Measurements from ENCODE around the gene RNF180. TPM values are rescaled to one million over a fixed set of nuclear protein-coding genes. Genes with fewer than 3 reads are reported as not detected.
"Not testable (repeated sequence)": the region's sequence is repeated elsewhere in the genome, so short reads cannot be mapped to it uniquely, and the experiment has no call there.

Gene RNF180
- total and polyA plus RNA-seq, 4 donors, result 1.1 to 13.7 (median 2.7) TPM

DNA sequence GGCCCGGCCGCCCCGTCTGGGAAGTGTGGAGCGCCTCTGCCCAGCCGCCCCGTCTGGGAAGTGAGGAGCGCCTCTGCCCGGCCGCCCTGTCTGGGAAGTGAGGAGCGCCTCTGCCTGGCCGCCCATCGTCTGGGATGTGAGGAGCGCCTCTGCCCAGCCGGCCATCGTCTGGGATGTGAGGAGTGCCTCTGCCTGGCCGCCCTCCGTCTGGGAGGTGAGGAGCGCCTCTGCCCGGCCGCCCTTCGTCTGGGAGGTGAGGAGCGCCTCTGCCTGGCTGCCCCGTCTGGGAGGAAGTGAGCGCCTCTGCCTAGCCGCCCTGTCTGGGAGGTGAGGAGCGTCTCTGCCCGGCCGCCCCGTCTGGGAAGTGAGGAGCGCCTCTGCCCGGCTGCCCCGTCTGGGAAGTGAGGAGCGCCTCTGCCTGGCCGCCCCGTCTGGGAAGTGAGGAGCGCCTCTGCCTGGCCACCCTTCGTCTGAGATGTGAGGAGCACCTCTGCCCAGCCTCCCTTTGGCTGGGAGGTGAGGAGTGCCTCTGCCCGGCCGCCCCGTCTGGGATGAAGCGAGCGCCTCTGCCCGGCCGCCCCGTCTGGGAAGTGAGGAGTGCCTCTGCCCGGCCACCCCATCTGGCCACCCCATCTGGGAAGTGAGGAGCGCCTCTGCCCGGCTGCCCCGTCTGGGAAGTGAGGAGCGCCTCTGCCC, 59.8 kb downstream of the RNF180 start:
- H3K4me3 ChIP-seq (ENCODE audit: low read depth in 1 of 3, low read length in 3 of 3); H3K36me3 ChIP-seq (ENCODE audit: control insufficient read depth in 4 of 4, insufficient read depth in 3 of 4, low read depth in 1 of 4, low read length in 3 of 4); H3K27ac ChIP-seq (ENCODE audit: low read depth in 1 of 2, low read length in 2 of 2); H3K9ac ChIP-seq (ENCODE audit: low read depth in 1 of 2, low read length in 2 of 2); DNase-seq (ENCODE audit: low spot score); H3K9me3 ChIP-seq (ENCODE audit: control insufficient read depth in 4 of 4, low read length in 3 of 4); H3K4me1 ChIP-seq (ENCODE audit: control insufficient read depth in 4 of 4, insufficient read depth in 4 of 4, low read length in 3 of 4); H3K27me3 ChIP-seq (ENCODE audit: control insufficient read depth in 4 of 4, insufficient read depth in 4 of 4, low read length in 3 of 4): not testable (repeated sequence)
- WGBS, result 96% methylated on average over 50 of the region's 50 CpGs

GRCh38 chr5:64227131-64227537, 61.5 kb downstream of the RNF180 start:
- H3K9me3 ChIP-seq (ENCODE audit: control insufficient read depth in 4 of 4, low read length in 3 of 4); H3K4me1 ChIP-seq (ENCODE audit: control insufficient read depth in 4 of 4, insufficient read depth in 4 of 4, low read length in 3 of 4); H3K4me3 ChIP-seq (ENCODE audit: low read depth in 1 of 3, low read length in 3 of 3); H3K9ac ChIP-seq (ENCODE audit: low read depth in 1 of 2, low read length in 2 of 2); H3K27me3 ChIP-seq (ENCODE audit: control insufficient read depth in 4 of 4, insufficient read depth in 4 of 4, low read length in 3 of 4); H3K27ac ChIP-seq (ENCODE audit: low read depth in 1 of 2, low read length in 2 of 2); DNase-seq (ENCODE audit: low spot score); H3K36me3 ChIP-seq (ENCODE audit: control insufficient read depth in 4 of 4, insufficient read depth in 3 of 4, low read depth in 1 of 4, low read length in 3 of 4): not testable (repeated sequence)
- 96% methylated on average over 7 of the region's 7 CpGs for WGBS

GRCh38 chr5:64229163-64229774, 63.6 kb downstream of the RNF180 start:
- Histone ChIP-seq H3K4me3 (ENCODE audit: low read depth in 1 of 3, low read length in 3 of 3) (no peak overlapping the region), H3K4me1 (ENCODE audit: control insufficient read depth in 4 of 4, insufficient read depth in 4 of 4, low read length in 3 of 4) (no peaks in the 10 kb centered on the region), H3K27ac (ENCODE audit: low read depth in 1 of 2, low read length in 2 of 2) (no peak overlapping the region), H3K36me3 (ENCODE audit: control insufficient read depth in 4 of 4, insufficient read depth in 3 of 4, low read depth in 1 of 4, low read length in 3 of 4) (peaks cover 0 to 4% (median 0%) of the 10 kb centered on the region in 4 donors), H3K9me3 (ENCODE audit: control insufficient read depth in 4 of 4, low read length in 3 of 4) (no peaks in the 10 kb centered on the region), H3K9ac (ENCODE audit: low read depth in 1 of 2, low read length in 2 of 2) (no peak overlapping the region), H3K27me3 (ENCODE audit: control insufficient read depth in 4 of 4, insufficient read depth in 4 of 4, low read length in 3 of 4) (no peaks in the 10 kb centered on the region)
- no peak for TF ChIP-seq JUND (IDR thresholded peaks at IDR 0.05)
- TF ChIP-seq, protein P1, sequence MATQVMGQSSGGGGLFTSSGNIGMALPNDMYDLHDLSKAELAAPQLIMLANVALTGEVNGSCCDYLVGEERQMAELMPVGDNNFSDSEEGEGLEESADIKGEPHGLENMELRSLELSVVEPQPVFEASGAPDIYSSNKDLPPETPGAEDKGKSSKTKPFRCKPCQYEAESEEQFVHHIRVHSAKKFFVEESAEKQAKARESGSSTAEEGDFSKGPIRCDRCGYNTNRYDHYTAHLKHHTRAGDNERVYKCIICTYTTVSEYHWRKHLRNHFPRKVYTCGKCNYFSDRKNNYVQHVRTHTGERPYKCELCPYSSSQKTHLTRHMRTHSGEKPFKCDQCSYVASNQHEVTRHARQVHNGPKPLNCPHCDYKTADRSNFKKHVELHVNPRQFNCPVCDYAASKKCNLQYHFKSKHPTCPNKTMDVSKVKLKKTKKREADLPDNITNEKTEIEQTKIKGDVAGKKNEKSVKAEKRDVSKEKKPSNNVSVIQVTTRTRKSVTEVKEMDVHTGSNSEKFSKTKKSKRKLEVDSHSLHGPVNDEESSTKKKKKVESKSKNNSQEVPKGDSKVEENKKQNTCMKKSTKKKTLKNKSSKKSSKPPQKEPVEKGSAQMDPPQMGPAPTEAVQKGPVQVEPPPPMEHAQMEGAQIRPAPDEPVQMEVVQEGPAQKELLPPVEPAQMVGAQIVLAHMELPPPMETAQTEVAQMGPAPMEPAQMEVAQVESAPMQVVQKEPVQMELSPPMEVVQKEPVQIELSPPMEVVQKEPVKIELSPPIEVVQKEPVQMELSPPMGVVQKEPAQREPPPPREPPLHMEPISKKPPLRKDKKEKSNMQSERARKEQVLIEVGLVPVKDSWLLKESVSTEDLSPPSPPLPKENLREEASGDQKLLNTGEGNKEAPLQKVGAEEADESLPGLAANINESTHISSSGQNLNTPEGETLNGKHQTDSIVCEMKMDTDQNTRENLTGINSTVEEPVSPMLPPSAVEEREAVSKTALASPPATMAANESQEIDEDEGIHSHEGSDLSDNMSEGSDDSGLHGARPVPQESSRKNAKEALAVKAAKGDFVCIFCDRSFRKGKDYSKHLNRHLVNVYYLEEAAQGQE (IDR thresholded peaks at IDR 0.05), result no peak
- no peak for TF ChIP-seq HNF4A (conservative IDR thresholded peaks at IDR 0.05)
- no peak for TF ChIP-seq YY1 (IDR thresholded peaks at IDR 0.05)
- no peak for TF ChIP-seq SP1 (IDR thresholded peaks at IDR 0.05)
- TF ChIP-seq HNF4G (IDR thresholded peaks at IDR 0.05), result no peak
- no peak for TF ChIP-seq GABPA (IDR thresholded peaks at IDR 0.05 in 1 of 2, conservative IDR thresholded peaks at IDR 0.05 in 1 of 2)
- TF ChIP-seq TAF1 (conservative IDR thresholded peaks at IDR 0.05), result no peak
- no peak for TF ChIP-seq FOXA1 (IDR thresholded peaks at IDR 0.05)
- no peak for TF ChIP-seq EGR1 (IDR thresholded peaks at IDR 0.05; ENCODE audit: low read depth in 2 of 2)
- TF ChIP-seq, protein P2, sequence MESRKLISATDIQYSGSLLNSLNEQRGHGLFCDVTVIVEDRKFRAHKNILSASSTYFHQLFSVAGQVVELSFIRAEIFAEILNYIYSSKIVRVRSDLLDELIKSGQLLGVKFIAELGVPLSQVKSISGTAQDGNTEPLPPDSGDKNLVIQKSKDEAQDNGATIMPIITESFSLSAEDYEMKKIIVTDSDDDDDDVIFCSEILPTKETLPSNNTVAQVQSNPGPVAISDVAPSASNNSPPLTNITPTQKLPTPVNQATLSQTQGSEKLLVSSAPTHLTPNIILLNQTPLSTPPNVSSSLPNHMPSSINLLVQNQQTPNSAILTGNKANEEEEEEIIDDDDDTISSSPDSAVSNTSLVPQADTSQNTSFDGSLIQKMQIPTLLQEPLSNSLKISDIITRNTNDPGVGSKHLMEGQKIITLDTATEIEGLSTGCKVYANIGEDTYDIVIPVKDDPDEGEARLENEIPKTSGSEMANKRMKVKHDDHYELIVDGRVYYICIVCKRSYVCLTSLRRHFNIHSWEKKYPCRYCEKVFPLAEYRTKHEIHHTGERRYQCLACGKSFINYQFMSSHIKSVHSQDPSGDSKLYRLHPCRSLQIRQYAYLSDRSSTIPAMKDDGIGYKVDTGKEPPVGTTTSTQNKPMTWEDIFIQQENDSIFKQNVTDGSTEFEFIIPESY (IDR thresholded peaks at IDR 0.05), result peak; percentile 13
- no peak for TF ChIP-seq RXRA (IDR thresholded peaks at IDR 0.05)
- TF ChIP-seq RAD21 (IDR thresholded peaks at IDR 0.05), result peak; percentile 85 to 90
- TF ChIP-seq, protein P3, sequence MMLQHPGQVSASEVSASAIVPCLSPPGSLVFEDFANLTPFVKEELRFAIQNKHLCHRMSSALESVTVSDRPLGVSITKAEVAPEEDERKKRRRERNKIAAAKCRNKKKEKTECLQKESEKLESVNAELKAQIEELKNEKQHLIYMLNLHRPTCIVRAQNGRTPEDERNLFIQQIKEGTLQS (IDR thresholded peaks at IDR 0.05), result no peak
- no peak for TF ChIP-seq NR2F2 (IDR thresholded peaks at IDR 0.05)
- TF ChIP-seq FOXA2 (IDR thresholded peaks at IDR 0.05), result no peak
- TF ChIP-seq, protein P4, sequence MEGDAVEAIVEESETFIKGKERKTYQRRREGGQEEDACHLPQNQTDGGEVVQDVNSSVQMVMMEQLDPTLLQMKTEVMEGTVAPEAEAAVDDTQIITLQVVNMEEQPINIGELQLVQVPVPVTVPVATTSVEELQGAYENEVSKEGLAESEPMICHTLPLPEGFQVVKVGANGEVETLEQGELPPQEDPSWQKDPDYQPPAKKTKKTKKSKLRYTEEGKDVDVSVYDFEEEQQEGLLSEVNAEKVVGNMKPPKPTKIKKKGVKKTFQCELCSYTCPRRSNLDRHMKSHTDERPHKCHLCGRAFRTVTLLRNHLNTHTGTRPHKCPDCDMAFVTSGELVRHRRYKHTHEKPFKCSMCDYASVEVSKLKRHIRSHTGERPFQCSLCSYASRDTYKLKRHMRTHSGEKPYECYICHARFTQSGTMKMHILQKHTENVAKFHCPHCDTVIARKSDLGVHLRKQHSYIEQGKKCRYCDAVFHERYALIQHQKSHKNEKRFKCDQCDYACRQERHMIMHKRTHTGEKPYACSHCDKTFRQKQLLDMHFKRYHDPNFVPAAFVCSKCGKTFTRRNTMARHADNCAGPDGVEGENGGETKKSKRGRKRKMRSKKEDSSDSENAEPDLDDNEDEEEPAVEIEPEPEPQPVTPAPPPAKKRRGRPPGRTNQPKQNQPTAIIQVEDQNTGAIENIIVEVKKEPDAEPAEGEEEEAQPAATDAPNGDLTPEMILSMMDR (IDR thresholded peaks at IDR 0.05; ENCODE audit: low read depth, low read length, missing input control), result peak; percentile 57
- TF ChIP-seq MAX (IDR thresholded peaks at IDR 0.05), result no peak
- 3% methylated on average over 4 of the region's 4 CpGs for WGBS
- DNase-seq (ENCODE audit: low spot score), result no peak

Data from liver (tissue), 9 donors.